Spleen (tissue), 13 donors: Measurements from ENCODE around the gene CCKAR. TPM values are rescaled to one million over a fixed set of nuclear protein-coding genes. Genes with fewer than 3 reads are reported as not detected.

Experiments
- DNase-seq: peaks from one replicate; pipeline ENCODE4 v3.0.0-alpha.2; 2020
- H3K27ac ChIP-seq, 8 donors: fragments of 200-600 bp; sonication (generic) in 7 of 8; 1 replicate in 4 of 8; 2 replicates in 4 of 8; pipeline versions ENCODE4 v1.5.0 to v1.8.0; 2016 to 2021; ENCODE audit warnings: inconsistent platforms in 4 of 8, mild to moderate bottlenecking in 4 of 8, moderate library complexity in 1 of 8
- H3K27me3 ChIP-seq, 7 donors: fragments of 200-600 bp; sonication (generic) in 6 of 7; replicated peaks in 1 of 7; 1 replicate in 4 of 7; 2 replicates in 3 of 7; pipeline versions ENCODE4 v1.5.0 to v1.8.0; 2016 to 2021; ENCODE audit warnings: inconsistent platforms in 3 of 7, mild to moderate bottlenecking in 1 of 7
- H3K36me3 ChIP-seq, 6 donors: fragments of 200-600 bp; sonication (generic) in 5 of 6; 1 replicate in 4 of 6; 2 replicates in 2 of 6; pipeline versions ENCODE4 v1.5.0 to v1.8.0; 2016 to 2021; ENCODE audit warnings: inconsistent platforms in 2 of 6
- H3K4me1 ChIP-seq, 6 donors: fragments of 200-600 bp; sonication (generic) in 5 of 6; 1 replicate in 3 of 6; 2 replicates in 3 of 6; pipeline versions ENCODE4 v1.5.0 to v1.8.0; 2016 to 2021; ENCODE audit warnings: inconsistent platforms in 3 of 6
- H3K4me3 ChIP-seq, 8 donors: fragments of 200-600 bp; sonication (generic) in 7 of 8; 1 replicate in 4 of 8; 2 replicates in 4 of 8; pipeline versions ENCODE4 v1.5.0 to v1.8.0; 2016 to 2021; ENCODE audit warnings: inconsistent platforms in 4 of 8, mild to moderate bottlenecking in 4 of 8, moderate library complexity in 2 of 8
- H3K9me3 ChIP-seq, 8 donors: fragments of 200-600 bp; sonication (generic) in 7 of 8; 1 replicate in 4 of 8; 2 replicates in 4 of 8; pipeline versions ENCODE4 v1.5.0 to v1.8.0; 2016 to 2021; ENCODE audit warnings: inconsistent platforms in 4 of 8
- POLR2A ChIP-seq, 3 donors: fragments of 450-650 bp; IDR thresholded peaks; one replicate each; pipeline ENCODE4 v1.5.1; 2017; ENCODE audit warnings: antibody characterized with exemption in 3 of 3, mild to moderate bottlenecking in 1 of 3
- POLR2AphosphoS5 ChIP-seq, 3 donors: sonication (generic); formaldehyde crosslinking; IDR thresholded peaks; one replicate each; pipeline ENCODE4 v1.5.1; 2017; ENCODE audit warnings: antibody characterized with exemption in 3 of 3
- WGBS, 5 donors: extraction: QIAGEN DNeasy Blood & Tissue Kit in 3 of 5; methylation state at CpG; one replicate each; pipeline versions ENCODE4 v1.1.5 to v1.1.7; 2013 to 2018; 5-methylcytosine and 5-hydroxymethylcytosine counted together
- intact Hi-C: fragments of 100-400 bp; cut with DNase I; formaldehyde crosslinking; loops from one replicate; pipeline ENCODE4 v1.15.0; 2023; ENCODE audit warnings: low total_unique reads
- long read RNA-seq, 2 donors: transcript quantifications; one replicate each; lab custom pipeline, GENCODE V29; 2026
- polyA plus RNA-seq, 3 donors: library from polyadenylated mRNA; stranded (reverse); fragments of 200-250 nt; gene quantifications; one replicate each; pipeline ENCODE4 v1.2.1, GENCODE V29; 2013
- total RNA-seq, 7 donors: library from RNA; depleted of rRNA in 3 of 7; stranded (reverse); fragments of >200 nt in 3 of 7; fragmentation: NEBNext Ultra II Directional in 4 of 7; extraction: Animal tissue kit (Norgen Biotek cat#: 25700) in 4 of 7; gene quantifications; one replicate each; pipeline versions ENCODE4 v1.1.0 to v1.2.1, GENCODE V29; 2016 to 2021
- TF ChIP-seq, protein P1 (sequence below), 11 experiments: fragments of 200-600 bp in 7 of 11; fragments of 450-650 bp in 4 of 11; sonication (generic) in 4 of 11; IDR thresholded peaks in 8 of 11; conservative IDR thresholded peaks in 3 of 11; 1 replicate in 7 of 11; 2 replicates in 4 of 11; pipeline versions ENCODE4 v1.4.0 to v1.8.0; 2016 to 2021; ENCODE audit warnings: antibody characterized with exemption in 11 of 11, inconsistent platforms in 4 of 11, mild to moderate bottlenecking in 1 of 11
- donor health status: healthy with polysubstance abuse.
- donor health status: DM: no; HTN: no; CAD: no; lungs with moderate emphysema.
- donor health status: DM: no; HTN: no; CAD: no.
- donor health status: Bipolar disorder and iron deficiency.
- donor health status: healthy.
- donor health status: DM: no; HTN: no; CAD: no.
- donor health status: DM: yes; HTN: yes; CAD: no.

The CCKAR gene, protein sequence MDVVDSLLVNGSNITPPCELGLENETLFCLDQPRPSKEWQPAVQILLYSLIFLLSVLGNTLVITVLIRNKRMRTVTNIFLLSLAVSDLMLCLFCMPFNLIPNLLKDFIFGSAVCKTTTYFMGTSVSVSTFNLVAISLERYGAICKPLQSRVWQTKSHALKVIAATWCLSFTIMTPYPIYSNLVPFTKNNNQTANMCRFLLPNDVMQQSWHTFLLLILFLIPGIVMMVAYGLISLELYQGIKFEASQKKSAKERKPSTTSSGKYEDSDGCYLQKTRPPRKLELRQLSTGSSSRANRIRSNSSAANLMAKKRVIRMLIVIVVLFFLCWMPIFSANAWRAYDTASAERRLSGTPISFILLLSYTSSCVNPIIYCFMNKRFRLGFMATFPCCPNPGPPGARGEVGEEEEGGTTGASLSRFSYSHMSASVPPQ
- total RNA-seq (not detected), polyA plus RNA-seq (not detected)
- long read RNA-seq, donor 1 = 0 reads
- long read RNA-seq, donor 2, partial matches to known transcripts = 0 of 4 reads
- long read RNA-seq, donor 2, other reads (novel, unspliced or antisense) = 0 of 4 reads

DNA sequence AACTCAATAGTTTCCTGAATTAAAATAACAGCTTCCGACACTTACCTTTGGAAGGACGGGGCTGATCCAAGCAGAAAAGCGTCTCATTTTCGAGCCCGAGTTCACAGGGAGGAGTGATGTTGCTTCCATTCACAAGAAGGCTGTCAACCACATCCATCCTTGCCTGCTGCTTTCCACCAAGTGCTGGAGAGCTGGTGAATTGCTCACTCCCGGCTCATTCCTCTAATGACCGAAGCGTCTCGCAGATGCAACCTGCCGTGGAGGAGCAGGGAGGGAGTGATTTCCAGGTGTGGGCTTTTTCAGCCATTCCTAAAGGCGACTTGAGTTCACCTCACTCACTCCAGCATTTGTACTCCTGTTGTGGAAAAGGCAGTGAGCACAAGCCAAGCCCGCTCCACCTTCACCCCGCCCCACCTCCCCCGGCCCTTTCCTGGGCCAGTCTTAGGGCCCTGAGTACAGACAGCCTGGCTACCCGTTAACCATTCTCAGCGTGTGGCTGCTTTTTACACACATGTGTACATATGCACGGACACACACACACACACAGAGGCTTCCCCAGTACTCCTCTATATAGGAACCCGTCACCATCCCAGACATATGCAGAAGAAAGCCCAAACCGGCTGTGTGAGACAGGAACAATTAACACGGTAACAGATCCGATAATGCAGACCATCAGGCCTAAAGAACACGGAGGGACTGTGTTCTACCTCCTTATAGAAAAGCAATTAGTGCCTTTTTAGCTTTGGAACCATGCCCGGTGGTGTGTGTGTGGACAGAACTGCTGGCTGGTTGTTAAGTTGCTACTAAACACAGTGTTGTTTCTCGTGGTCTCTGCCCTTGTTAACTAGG is at the start of gene CCKAR:
CCKAR (minus strand) TSS at position 374 of the 849 bp plus-strand sequence; CDS start at position 157, 217 bp downstream.
- 77 to 83% (median 78%) methylated on average over 24 of the region's 24 CpGs for WGBS, 5 donors
- intact Hi-C loops = no loop called here
- Histone ChIP-seq H3K9me3 (no peaks in the 10 kb centered on the region), H3K4me1 (no peaks in the 10 kb centered on the region), H3K36me3 (no peaks in the 10 kb centered on the region), H3K27me3 (peaks cover 0 to 12% (median 0%) of the 10 kb centered on the region in 7 donors), H3K27ac (no peak within 1 kb of the TSS), H3K4me3 (no peak within 1 kb of the TSS)
- no peak for DNase-seq
- TF ChIP-seq, protein P1, sequence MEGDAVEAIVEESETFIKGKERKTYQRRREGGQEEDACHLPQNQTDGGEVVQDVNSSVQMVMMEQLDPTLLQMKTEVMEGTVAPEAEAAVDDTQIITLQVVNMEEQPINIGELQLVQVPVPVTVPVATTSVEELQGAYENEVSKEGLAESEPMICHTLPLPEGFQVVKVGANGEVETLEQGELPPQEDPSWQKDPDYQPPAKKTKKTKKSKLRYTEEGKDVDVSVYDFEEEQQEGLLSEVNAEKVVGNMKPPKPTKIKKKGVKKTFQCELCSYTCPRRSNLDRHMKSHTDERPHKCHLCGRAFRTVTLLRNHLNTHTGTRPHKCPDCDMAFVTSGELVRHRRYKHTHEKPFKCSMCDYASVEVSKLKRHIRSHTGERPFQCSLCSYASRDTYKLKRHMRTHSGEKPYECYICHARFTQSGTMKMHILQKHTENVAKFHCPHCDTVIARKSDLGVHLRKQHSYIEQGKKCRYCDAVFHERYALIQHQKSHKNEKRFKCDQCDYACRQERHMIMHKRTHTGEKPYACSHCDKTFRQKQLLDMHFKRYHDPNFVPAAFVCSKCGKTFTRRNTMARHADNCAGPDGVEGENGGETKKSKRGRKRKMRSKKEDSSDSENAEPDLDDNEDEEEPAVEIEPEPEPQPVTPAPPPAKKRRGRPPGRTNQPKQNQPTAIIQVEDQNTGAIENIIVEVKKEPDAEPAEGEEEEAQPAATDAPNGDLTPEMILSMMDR (IDR thresholded peaks at IDR 0.05 in 8 of 11, conservative IDR thresholded peaks at IDR 0.05 in 3 of 11) = no peak
- TF ChIP-seq POLR2A (IDR thresholded peaks at IDR 0.05) (no peak), POLR2AphosphoS5 (IDR thresholded peaks at IDR 0.05) (no peak)

DNA sequence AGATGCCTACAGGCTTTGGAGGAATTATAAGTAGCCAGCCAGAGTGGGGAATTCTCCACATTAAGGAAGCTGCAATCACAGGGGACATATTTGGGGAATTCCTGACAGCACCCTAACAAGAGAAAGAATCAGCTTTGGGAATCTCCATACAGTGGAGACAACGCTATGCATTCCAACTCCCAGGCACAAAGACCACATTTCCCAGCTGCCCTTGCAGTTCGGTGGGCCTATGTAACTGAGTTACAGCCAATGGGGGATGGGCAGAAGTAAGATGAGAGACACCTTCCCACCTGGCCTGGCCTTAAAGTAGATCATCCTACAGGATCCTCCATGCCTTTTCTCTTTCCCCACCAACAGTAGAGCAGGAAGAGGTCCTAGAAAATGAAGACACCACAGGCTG is 43.4 kb upstream of the CCKAR start:
- intact Hi-C loops = no loop called here
- Histone ChIP-seq H3K27ac (no peak overlapping the region), H3K9me3 (peaks cover 0 to 9% (median 0%) of the 10 kb centered on the region in 8 donors), H3K4me3 (no peak overlapping the region), H3K27me3 (no peaks in the 10 kb centered on the region), H3K4me1 (no peaks in the 10 kb centered on the region), H3K36me3 (no peaks in the 10 kb centered on the region)
- 78 to 93% (median 89%) methylated on average over 2 of the region's 2 CpGs for WGBS, 5 donors
- no peak for TF ChIP-seq POLR2A (IDR thresholded peaks at IDR 0.05)
- DNase-seq = no peak

DNA sequence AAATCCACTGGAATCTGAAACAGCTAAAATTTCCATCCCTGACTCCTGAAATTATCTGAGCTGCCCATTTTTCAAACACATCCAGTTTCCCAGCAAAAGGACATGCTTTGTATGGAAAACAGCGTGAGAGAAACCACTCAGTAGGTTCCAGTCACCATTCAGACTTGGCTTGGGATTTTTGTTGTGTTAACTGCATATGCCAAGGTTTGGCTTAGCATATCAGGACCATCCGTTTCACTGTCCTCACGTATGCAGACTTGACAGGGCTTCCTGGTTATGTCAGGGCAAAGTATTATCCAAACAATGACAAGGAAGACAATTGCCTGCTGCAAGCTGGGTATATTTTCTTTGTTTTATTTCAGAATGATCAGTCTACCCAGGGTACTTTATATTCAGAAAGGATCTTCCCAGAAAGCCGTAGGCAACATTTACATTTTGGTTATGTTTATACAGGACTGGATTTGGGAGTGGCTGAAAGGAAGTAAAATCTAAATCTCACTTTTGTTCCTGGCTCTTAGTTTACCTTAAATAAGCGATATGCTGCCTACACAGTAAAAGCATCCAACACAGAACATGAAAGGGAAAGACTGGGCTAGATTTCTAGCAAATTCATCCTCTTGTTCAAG is 41.3 kb upstream of the CCKAR start:
- no peak for DNase-seq

DNA sequence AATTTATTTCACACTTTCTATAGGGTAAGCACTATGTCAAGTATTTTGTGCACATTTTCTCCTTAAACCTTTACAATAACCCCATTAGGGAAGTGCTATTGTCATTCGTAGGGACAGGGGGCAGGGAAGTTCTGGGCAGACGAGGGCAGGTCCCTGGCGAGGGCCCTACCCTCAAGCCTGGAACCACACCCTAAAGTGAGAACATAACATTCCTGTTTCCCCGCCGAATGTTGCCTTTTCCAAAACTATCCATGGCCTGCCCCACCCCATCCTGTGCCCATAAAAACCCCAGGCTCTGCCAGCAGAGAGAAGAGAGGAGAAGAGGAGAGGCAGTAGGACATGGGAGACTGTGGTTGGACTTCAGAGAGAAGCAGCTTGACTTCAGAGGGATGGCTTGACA is 39.8 kb upstream of the CCKAR start:
- H3K27ac ChIP-seq = no peak overlapping the region
- DNase-seq = no peak
- peaks cover 0 to 9% (median 0%) of the 10 kb centered on the region in 8 donors for H3K9me3 ChIP-seq
- H3K4me3 ChIP-seq = no peak overlapping the region
- WGBS, 5 donors = 81 to 95% (median 85%) methylated on average over 5 of the region's 5 CpGs
- intact Hi-C loops = no loop called here
- H3K27me3 ChIP-seq = no peaks in the 10 kb centered on the region
- H3K36me3 ChIP-seq = no peaks in the 10 kb centered on the region
- TF ChIP-seq, protein P1 (IDR thresholded peaks at IDR 0.05 in 8 of 11, conservative IDR thresholded peaks at IDR 0.05 in 3 of 11) = no peak
- TF ChIP-seq POLR2A (IDR thresholded peaks at IDR 0.05) = no peak
- no peak for TF ChIP-seq POLR2AphosphoS5 (IDR thresholded peaks at IDR 0.05)
- no peaks in the 10 kb centered on the region for H3K4me1 ChIP-seq

More for the DNA sequence above, 41.3 kb upstream of the CCKAR start:
- intact Hi-C loops = no loop called here
- Histone ChIP-seq H3K36me3 (no peaks in the 10 kb centered on the region), H3K4me3 (no peak overlapping the region), H3K27me3 (no peaks in the 10 kb centered on the region), H3K4me1 (no peaks in the 10 kb centered on the region), H3K9me3 (peaks cover 0 to 9% (median 0%) of the 10 kb centered on the region in 8 donors), H3K27ac (no peak overlapping the region)
- 60 to 82% (median 73%) methylated on average over 5 of the region's 5 CpGs for WGBS, 5 donors
- TF ChIP-seq POLR2AphosphoS5 (IDR thresholded peaks at IDR 0.05) (no peak), POLR2A (IDR thresholded peaks at IDR 0.05) (no peak)
- TF ChIP-seq, protein P1 (IDR thresholded peaks at IDR 0.05 in 8 of 11, conservative IDR thresholded peaks at IDR 0.05 in 3 of 11) = no peak
